Activated T-cell treated with anti-CD3 and anti-CD28 coated beads for 24 hours (primary cell): ENCODE measurements around the gene MICAL2.

ENCODE experiments used
- DNase-seq: peaks from one replicate; pipeline ENCODE4 v3.0.0-alpha.2; 2020; ENCODE audit warnings: low read depth

The MICAL2 gene

DNA sequence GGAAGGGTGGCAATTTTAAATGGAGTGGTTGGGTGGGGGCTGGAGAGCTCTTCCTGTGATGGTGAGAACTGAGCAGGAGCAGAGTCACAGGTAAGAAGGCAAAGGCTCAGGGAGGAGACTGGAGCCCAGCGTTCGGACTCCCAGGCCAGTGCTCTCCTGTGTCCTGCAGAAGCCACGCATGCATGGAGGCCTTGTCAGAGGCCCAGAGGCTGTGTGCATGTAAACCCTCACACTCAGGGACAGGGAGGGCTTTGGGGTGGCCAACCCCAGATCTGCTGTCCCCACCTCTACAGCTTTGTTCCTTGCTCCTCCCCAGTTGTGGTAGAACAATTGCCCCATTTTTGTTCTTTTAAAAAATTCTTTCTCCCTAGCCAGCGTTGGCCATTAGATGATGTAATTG is 136.6 kb downstream of the MICAL2 start:
- no peak for DNase-seq

DNA sequence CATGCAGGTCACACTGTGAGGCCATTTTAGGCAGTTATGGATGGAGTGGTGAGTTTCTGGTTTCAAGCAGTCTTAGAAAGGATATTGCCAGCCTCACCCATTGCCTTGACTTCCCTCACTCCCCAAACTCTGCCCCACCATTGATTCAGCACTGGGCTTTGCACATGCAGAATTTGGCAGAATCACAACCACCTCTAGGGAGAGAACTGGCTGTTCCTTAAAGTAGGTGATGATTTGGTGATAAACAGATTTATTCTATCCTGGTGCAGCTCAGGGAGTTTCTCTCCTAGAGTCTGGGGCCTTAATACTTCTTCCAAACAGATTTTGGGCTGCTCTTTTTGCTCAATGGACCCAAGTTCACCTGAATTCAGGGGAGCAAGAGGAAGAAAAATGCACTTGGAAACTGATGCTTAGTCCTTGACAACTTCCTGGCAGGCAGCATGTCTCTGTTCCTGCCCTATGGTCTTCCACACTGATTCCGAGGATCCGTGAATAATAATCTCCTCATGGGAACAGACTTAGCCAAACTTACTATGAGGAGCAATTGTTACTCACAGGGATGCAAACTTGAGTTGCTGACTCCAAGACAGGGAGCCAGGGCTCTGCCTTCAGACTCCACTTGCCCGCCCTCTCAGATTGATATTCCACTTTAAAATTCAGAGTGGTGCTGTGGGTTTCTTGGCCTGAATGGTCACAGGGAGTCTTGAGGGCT is 137.3 kb downstream of the MICAL2 start:
- no peak for DNase-seq

DNA sequence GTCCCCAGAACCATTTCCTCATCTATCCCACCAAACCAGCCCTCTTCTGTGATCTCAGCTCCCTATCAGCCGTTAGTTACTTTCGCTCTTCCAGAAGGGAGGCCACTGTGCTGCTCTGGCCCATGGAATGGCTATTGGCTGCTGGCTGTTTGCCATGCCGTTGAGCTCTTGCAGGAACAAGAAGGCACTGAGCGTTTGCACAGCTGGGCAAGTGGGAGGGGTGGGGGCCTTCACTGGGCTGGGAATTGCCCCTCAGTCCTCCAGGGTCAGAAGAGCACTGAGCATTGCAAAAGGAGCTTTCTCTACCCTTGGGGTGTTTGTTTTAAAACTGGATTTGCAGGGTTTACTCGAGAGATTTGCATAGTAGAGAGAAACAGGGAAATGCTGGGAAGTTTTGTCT is 137.9 kb downstream of the MICAL2 start:
- DNase-seq: no peak

DNA sequence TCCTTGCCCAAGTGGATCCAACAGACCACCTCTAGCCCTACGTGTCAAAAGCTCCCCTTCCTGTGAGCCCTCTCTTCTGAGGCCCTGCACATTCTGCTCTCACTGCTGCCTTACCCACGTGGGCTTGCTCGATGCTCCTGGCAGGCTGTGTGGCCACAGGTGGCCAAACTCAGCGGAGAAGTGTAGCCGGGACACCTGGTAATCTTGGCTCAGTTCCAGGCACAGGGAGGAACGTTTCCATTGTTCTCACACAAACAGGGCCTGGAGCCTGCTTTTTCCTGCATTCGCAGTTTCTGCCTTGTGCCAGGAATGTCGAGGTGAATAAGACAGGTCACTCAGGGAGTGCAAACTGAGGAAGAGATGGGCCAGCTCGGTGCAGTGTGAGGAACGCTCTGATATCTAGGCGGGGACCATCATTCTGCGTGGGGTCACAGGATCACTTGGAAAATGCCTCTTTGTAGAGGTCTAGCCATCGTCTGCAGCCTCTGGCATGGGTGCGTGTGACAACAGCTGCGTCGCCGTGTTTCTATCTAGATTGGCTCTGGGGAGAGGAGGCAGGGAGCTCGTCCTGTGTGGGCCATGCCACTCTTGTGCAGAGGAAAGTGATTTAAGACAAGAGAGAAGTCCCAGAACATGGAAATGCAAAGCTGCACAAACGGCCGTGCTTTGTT is 139.3 kb downstream of the MICAL2 start:
- DNase-seq: no peak

DNA sequence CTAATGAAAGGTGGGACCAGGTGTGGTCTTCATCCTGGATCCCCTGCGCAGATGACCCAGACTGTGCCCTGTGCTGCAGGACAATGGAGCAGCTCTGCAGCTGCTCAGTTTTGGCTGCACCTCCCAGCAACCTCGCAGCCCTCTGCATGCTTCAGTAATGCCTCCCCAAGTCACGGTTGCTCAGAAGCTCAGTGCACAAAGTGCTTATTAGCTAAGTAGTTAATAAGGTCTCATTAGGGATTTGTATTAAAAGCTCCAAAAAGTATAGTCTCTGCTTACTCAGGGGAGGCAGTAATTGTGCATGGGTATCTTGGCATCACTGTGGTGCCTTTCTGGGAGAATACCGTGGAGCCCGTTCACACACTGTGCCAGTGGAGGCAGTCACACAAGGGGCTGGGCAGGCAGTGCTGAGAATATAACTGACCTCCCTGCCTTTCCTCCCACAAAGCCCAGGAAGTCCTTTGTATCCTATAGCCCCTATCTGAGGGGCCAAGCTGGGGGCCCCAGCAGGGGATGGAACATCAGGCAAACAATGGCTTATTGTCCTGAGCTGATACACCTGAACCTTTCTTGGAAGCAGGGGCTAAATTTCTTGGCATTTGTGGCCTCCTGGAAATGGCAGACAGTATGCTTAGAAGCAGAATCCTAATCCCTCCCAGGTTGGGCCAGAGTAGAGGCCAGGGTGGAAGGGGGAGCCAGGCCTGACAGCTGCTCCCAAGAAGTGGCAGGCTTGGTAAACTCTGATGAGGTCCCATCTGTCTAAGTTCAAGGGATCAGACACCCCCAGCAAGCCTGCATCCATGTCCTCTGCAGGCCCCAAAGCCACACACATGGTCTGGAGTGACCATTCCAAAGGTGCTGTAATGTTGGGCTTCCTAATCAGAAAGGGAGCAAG is 141.5 kb downstream of the MICAL2 start:
- no peak for DNase-seq

DNA sequence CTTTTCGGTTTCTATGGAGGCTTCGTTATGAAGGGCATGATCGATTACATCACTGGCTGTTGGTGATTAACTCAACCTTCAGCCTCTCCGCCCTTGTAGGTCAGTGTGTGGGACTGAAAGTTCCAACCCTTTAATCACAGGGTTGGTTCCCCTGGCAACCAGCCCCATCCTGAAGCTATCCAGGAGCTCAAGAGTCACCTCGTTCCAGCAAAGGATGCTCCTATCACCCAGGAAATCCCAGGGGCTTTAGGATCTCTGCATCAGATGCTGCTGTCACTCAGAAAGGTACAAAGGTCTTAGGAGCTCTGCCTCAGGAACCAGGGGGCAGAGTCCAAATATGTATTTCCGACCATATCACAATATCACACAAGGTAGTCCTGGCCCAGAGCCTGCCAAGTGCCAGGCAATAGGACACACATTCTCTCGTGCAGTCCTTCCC is 143.5 kb downstream of the MICAL2 start:
- DNase-seq: no peak

DNA sequence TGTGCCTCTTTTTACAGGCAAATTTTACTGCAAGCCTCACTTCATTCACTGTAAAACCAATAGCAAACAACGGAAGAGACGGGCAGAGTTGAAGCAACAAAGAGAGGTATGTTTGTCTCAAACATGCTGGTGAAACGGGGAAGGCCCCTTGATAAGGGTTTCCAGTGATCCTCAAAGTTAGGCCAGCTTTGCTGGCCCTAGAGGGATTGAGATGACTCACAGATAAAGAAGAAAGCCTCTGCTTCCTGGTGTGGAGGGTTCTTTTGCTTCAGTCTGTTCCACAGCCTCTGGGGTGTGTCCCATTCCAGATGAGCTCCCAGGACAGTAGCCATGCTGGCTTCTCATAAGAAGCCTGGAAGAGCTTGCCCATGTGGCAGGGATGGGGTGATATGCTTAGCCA is 148.1 kb downstream of the MICAL2 start:
- no peak for DNase-seq

DNA sequence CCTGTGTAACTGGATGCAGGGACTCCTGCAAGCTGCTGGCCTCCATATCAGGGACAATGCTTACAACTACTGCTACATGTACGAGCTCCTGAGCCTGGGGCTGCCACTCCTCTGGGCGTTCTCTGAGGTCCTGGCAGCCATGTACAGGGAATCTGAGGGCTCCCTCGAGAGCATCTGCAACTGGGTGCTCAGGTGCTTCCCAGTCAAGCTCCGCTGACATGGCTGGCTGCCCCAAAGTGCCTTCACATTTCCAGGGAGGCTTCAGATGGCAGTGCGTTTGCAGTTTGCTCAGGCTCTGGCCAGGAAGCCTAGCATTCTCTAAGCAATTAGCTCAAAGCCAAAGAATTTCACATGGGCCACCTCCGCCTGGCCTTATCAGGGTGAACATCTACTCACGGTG is 149.6 kb downstream of the MICAL2 start:
- DNase-seq: no peak

DNA sequence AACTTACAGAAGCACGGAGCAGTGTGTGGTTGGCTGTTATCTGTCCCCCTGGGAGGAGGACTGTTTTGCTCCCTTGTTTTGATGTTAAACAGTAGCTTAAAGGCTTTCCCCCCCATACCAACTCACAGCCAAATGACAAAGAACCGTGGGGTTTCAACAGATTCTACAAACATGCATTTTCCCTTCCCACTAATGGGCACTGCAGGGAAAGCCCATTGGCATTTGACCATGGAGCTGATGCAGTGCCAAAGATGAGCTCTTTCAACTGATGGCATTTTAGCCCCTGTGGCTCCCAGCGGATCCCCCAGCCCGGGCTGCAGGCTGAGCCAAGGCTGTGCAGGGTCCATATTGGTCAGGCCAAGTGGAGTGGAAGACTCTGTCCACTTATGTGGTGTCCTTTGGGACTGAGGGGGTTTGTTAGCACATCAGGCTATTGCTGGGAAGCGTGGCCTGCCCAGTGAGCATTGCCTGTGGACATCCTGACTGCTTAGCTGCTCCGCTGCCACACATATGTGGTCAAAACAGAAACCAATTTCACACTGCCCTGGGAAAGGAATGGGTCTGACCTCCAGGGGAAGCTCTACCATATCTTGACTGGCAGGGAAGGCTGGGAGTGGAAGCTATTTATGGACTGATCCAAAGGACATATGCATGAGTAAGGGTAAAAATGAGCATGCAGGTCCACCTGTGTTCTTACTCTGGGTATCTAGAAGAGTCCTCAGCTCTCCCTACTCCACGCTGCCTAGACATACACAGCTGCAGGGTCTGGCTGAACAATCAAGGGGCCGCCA is 150.5 kb downstream of the MICAL2 start:
- DNase-seq: no peak

DNA sequence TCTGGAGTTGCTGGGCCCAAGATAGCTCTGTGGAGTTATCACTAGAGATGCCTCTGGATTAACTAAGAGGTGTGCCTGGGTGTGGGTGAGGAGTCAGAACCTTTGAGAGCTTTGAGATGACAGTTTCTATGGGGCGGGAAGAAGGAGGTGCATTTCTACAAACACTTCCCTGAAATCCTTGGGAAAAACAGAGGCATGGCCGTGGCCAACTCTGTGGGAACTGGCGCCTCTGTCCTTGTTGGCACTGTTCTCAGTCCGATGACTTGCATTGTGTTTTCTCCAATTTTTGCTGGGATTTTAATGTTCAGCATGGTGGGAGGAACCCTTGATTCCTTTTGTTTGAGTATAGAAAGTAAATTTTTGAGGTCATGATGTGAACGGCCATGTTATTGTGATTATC is 151.2 kb downstream of the MICAL2 start:
- no peak for DNase-seq

DNA sequence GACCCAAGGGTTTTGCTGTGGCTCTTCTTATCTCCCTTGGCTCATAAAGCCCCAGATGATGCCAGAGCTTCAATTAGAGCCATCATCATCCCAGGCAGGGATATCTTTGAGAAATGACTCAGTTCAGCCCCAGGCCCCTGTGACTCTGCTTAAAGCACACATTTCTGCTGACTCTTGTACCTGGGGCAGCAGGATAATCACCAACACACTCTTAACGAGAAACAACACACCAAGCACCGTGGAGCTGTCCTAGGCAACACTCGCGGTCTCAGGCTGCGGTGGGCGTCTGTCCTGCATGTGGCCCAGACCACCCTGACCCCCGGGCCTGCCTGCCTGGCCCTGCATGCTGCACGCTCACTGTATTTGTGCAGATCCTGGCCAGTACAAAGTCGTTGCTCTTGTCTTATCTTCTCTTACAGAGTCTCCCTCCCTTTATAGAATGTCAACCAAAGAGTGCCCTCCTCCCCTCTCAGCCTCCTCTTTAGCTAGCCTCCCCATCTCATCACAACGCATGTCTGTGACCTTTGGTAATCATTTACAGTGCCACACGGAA is 152.8 kb downstream of the MICAL2 start:
- no peak for DNase-seq

DNA sequence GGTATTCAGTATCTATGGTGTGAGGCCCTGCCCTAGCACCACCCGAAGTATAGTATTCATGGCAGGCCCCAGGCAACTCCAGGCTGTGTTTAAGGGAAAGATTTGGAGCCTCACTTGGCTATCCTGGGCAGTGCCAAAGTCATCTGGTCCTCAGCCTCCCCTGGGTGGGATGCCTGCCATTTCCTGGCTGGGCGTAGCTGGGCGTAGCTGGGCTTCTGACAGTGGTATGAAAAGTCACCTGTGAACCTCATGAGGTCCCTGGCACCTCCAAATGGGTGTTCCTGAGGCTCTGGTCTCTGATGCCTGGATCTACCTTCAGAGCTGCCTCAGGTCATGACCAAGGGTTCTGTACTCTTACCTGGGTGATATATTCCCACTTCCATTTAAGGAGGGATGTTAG is 154.0 kb downstream of the MICAL2 start:
- DNase-seq: no peak

DNA sequence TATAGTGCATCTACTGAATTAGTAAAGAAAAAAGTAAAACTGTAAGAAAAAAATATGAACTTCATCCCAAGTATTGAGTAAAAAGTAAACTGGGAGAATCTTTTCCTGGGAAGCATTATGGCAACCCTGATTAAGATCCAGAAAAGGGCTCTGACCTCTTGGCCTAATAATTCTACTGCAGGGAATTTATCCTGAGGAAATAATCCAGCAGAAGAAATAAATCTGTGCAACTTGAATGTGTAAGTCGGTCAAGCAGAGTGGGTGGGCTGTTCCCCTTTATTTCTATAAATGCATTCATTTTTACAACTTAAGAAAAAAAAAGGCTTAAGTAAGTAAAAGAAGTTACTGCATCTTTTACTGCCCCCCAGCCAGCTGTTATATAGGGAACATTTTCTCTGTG is 155.7 kb downstream of the MICAL2 start:
- no peak for DNase-seq

DNA sequence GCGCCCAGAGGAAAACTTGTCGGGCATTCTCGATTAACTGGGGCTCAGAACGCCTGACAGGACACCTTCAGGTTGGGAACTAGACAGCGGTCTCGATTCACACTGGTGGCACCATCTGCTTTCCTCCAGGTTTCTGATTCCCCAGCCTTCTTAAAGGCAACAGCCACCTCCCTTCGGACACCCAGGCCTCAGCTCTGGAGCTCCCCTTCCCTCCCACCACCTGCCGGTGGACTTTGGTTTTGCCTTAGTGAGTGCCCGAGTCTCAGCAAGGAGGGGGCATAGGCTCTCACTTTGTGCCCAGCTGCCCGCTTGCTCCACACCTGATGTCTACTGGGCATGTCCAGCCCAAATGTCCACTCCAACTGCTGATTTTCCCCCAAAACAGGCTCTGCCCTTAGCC is 156.6 kb downstream of the MICAL2 start:
- no peak for DNase-seq

DNA sequence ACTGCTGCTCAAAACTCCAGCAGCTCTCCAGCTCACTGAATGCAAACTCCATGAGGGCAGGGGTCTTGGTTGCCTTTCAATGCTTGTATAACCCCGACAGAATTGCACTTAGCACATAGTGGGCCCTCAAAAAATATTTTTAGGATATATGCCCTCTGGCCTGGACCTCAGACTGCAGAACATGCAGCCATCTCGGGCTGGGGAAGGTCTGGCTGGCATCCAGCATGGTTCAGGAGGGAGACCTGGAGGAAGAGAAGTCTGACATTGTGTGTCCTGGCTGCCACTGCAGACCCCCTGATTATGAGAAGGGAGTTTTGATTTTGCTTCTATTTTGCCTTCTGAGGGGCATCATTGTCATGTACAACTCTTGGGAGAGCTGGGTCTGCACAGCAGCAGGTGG is 157.5 kb downstream of the MICAL2 start:
- no peak for DNase-seq

DNA sequence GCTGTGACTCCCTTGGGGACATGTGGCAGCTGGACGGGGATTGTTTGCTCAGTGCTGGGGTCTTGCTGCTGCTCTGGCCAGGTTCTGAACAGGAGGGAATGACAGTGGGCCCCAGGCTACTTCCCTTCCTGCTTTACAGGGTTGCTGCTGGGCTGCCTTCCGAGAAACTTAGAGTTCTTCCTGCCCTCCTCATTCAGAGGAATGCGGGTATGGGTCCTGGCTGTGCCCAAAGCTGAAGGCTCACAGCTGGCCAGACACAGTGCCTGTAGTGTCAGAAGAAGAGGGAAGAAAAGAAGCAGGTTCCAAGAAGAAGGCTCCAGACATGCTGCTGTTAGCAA is 158.7 kb downstream of the MICAL2 start:
- no peak for DNase-seq

DNA sequence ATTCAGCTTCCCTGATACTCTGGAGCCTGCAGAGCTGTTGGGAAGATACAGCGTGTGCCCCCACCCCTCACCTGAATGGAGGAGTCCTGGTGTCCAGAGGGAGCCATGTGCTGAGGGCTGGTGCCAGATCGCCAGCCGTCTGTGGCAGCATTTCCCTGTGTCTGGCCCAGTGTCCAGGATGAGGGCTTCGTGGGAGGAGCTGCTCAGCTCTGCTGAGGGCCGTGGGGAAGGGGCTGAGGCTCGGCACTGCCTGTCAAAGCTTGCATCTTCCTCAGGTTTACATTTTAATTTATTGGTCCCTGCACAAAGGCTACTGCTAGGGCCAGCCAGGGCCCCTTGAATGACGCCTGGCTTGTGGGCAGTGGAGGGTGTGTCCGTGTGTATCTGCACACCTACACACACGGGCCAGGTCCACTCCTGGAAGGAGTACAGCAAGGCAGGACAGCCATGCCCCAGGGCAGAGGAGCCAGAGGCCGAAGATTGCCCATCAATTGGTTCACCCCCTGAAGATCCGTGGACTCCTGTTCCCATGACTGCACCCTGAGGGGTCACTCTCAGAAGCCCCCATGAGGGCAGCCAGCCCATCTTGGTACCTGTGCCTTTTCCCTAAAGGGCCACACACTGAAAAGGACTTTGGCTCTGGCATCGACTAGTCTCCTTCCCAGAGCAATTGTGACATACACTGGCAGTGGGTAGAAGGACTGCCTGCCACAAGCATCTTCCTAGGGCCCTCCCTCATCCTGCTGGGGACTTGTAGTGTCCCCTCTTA is 159.2 kb downstream of the MICAL2 start:
- DNase-seq: no peak

DNA sequence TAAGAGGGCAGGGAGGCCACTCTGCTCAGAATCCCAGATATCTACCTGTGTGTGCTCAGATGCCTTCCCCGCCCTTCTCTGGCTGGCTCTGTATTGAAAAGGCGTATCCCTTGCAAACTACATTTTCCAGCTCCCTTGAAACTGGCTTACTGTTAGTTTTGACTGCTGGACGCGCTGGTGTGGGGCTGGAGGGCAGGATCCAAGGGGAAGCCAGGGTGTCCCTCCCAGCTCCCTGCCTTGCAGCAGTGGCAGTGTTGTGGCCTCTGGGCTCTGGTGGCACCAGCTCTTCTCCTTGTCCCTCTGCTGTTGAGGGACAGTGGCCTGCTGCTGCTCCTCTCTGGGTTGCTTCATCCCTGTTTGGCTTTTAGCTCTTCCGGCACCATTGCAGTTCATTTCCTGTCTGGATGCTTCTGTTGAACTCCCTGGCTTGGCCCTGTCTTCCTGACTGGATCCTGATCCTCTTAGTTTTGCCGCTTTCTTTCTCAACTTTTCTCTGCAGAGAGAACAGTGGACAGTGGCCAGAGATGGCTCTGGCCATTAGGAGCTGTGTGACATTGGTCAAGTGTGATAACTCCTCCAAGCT is 159.9 kb downstream of the MICAL2 start:
- DNase-seq: no peak

DNA sequence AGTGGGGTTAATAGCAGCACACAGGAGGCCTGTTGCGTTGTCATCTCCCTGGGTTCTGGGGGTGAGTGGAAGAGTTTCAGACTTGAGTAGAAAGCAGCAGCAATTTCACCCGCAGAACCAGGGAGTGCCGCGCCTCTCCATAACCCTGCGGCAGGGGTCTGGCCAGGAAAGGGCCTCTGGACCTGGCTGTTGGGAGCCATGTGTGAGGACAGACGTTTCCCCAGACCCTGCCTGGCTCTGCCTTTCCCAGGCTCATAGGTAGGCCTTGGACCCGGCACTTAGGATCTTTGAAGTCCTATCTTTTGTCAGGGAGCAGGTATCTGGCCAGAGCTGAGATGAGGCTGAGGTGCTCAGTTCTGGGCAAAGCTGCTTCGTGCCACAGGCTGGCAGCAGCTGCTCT is 160.4 kb downstream of the MICAL2 start:
- no peak for DNase-seq

DNA sequence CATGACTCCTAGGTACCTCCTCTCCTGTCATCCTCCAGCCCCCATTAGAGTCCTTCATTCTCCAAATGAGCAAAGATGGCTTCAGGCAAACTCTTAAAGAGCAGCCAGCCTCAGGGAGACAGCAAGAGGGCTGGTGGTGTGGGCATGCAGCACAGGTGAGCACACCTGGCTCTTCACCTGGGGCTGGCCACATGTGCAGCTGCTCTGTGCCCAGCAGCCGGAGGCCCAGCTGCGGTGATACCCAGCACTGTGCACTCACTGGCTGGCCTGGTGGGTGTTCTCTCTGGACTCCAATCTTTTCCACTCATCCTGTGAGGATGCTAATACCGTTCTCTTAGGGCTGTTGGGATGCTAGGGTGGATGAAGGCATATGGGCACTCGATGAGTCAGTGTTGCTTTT is 160.9 kb downstream of the MICAL2 start:
- DNase-seq: no peak

DNA sequence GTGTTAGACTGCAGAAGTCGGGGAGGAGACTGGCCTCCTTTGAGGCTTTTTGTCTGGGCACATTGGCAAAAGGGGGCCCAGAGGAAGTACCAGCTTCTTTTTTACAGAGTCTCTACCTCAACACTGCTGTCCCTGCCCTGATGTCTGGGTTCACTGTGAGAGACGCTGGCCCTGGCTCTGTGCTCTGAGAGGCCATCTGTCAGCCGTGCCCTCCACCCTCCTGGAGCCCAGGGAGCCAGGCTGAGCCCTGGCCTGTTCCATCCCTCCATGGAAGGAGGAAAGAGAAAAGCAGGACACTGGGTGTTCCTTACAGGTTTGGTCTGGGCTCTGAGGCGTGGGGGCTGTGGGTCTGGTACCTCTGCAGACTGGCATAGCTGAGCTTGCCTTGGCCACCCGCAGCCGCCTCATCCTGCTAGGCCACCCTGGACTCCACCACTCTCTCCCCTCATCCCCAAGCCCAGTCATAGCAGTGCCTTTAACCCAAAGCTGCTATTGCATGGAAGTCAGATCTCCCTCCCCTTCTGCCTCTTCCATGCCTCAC is 161.5 kb downstream of the MICAL2 start:
- DNase-seq: no peak
